Measurements from ENCODE around the gene AHNAK2. TPM values are rescaled to one million over a fixed set of nuclear protein-coding genes. Genes with fewer than 3 reads are reported as not detected.

Gene AHNAK2
- total and polyA plus RNA-seq, 9 of the 15 experiments (the other 6 are each of a cell fraction or from before 2014, with no cell fraction given) = 0.04 to 0.09 (median 0.04) TPM; not detected in 6

DNA sequence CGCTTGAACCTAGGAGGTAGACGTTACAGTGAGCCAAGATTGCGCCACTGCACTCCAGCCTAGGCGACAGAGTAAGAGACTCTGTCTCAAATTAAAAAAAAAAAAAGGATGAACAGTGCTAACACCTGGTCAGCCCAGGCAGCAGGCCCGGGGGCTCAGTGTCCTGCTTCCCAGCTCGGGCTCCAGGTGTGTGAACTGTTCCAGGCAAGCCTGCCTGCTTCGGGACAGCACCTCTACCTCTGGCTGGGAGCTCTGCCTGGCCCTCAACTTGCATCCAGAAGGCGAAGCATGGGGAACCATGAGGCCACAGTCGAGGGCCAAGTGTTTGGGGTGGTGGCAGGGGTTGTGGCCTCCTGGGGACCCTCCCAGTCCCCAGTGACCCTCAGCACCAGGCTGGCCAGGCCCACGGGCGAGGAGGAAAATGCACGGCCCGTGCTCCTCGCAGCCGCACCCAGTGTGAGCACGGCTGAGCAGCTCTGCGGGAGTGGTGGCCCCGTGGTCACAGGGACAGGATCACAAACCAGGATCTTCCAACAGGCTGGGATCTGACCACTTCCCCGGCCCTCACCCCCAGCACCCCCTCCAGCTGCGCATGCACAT lies 27.3 kb upstream of the AHNAK2 start:
- no peak for FAIRE-seq
- peak; percentile 35 for ATAC-seq
- no peak overlapping the region; a peak in 1 of 4 replicates for H3K9ac ChIP-seq (ENCODE audit: insufficient read depth in 1 of 2, low read depth in 2 of 2, low read length in 2 of 2)
- ChIA-PET CTCF (ENCODE audit: low intra/inter-chr PET ratio) (no interaction called here), POLR2A (interaction anchor here (1.8 to 4.4 kb wide), 3 partner anchors 10 to 16 kb away, joined by 9 to 28 read pairs (median 16); partner anchors contain the start of gene CDCA4)
- H2AFZ ChIP-seq (ENCODE audit: low read depth, low read length) = no peak overlapping the region
- no peak for TF ChIP-seq SMAD1 (IDR thresholded peaks at IDR 0.05; ENCODE audit: low read depth, low read length, partially characterized antibody)
- no peak for TF ChIP-seq SMARCB1 (IDR thresholded peaks at IDR 0.05; ENCODE audit: insufficient read length, low read depth)
- TF ChIP-seq HIVEP1 (CRISPR knock-in tag; IDR thresholded peaks at IDR 0.05) = no peak
- TF ChIP-seq ZNF41 (CRISPR knock-in tag; conservative IDR thresholded peaks at IDR 0.05) = no peak
- no peak for TF ChIP-seq ERF (CRISPR knock-in tag; IDR thresholded peaks at IDR 0.05)
- TF ChIP-seq, protein P1, sequence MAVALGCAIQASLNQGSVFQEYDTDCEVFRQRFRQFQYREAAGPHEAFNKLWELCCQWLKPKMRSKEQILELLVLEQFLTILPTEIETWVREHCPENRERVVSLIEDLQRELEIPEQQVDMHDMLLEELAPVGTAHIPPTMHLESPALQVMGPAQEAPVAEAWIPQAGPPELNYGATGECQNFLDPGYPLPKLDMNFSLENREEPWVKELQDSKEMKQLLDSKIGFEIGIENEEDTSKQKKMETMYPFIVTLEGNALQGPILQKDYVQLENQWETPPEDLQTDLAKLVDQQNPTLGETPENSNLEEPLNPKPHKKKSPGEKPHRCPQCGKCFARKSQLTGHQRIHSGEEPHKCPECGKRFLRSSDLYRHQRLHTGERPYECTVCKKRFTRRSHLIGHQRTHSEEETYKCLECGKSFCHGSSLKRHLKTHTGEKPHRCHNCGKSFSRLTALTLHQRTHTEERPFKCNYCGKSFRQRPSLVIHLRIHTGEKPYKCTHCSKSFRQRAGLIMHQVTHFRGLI (CRISPR knock-in tag; IDR thresholded peaks at IDR 0.05) = no peak
- TF ChIP-seq KAT7 (CRISPR knock-in tag; IDR thresholded peaks at IDR 0.05; ENCODE audit: borderline replicate concordance) = no peak
- H4K20me1 ChIP-seq (replicated peaks; ENCODE audit: control insufficient read depth, insufficient read depth, low read length) = no peaks in the 10 kb centered on the region
- intact Hi-C loops (cut with micrococcal nuclease) = no loop called here
- no peak for DNase-seq (ENCODE audit: extremely low read depth in 1 of 4, low spot score in 3 of 4)
- H3K79me2 ChIP-seq (ENCODE audit: control insufficient read depth, insufficient read depth, low read length) = peaks cover 14% of the 10 kb centered on the region
- no peak overlapping the region for H3K4me2 ChIP-seq (ENCODE audit: insufficient read depth, low read length)
- no peaks in the 10 kb centered on the region for H3K9me3 ChIP-seq (replicated peaks; ENCODE audit: control insufficient read depth, insufficient read depth, low read depth, low read length)
- H3K27ac ChIP-seq (ENCODE audit: extremely low read depth, low read depth, low read length) = no peak overlapping the region
- no peak overlapping the region for H3K4me3 ChIP-seq
- H3K27me3 ChIP-seq (ENCODE audit: control insufficient read depth in 2 of 2, insufficient read depth in 2 of 2, low read length in 2 of 2) = no peaks in the 10 kb centered on the region
- peaks cover 31% of the 10 kb centered on the region; the same call in 2 of the 3 replicates for H3K36me3 ChIP-seq (ENCODE audit: control insufficient read depth, insufficient read depth, low read length)
- H3K9me1 ChIP-seq (ENCODE audit: control insufficient read depth, insufficient read depth, low read length) = no peaks in the 10 kb centered on the region
- 70% methylated on average over 5 of the region's 20 CpGs for WGBS (ENCODE audit: insufficient coverage, low coverage, missing lambda C conversion rate)
- BruUV-seq (replicated peaks) = no TSS peak
- peaks cover 0 to 15% of the 10 kb centered on the region in 2 experiments; a peak in 2 of 5 replicates for H3K4me1 ChIP-seq (replicated peaks in 1 of 2; ENCODE audit: control insufficient read depth in 2 of 2, insufficient read depth in 2 of 2, low read length in 2 of 2)
- in situ Hi-C loops (cut with MboI) = no loop called here

Measured in K562 (cell line).